Adrenal gland (tissue), 5 donors: Measurements from ENCODE around the gene VPS4B.

Source experiments
- POLR2A ChIP-seq, 2 donors: fragments of 450-650 bp; IDR thresholded peaks; one replicate each; pipeline ENCODE4 v1.6.1; 2017; ENCODE audit warnings: antibody characterized with exemption in 2 of 2, mild to moderate bottlenecking in 2 of 2, moderate library complexity in 1 of 2
- TF ChIP-seq, protein P1 (sequence below), 6 experiments: fragments of 450-650 bp in 4 of 6; fragments of 200-600 bp in 2 of 6; sonication (generic) in 1 of 6; IDR thresholded peaks; 1 replicate in 5 of 6; 2 replicates in 1 of 6; pipeline versions ENCODE4 v1.5.1 to v1.8.0; 2016 to 2021; ENCODE audit warnings: antibody characterized with exemption in 6 of 6, mild to moderate bottlenecking in 2 of 6, moderate library complexity in 1 of 6
- donor health status: DM: no; HTN: no; CAD: no.

DNA sequence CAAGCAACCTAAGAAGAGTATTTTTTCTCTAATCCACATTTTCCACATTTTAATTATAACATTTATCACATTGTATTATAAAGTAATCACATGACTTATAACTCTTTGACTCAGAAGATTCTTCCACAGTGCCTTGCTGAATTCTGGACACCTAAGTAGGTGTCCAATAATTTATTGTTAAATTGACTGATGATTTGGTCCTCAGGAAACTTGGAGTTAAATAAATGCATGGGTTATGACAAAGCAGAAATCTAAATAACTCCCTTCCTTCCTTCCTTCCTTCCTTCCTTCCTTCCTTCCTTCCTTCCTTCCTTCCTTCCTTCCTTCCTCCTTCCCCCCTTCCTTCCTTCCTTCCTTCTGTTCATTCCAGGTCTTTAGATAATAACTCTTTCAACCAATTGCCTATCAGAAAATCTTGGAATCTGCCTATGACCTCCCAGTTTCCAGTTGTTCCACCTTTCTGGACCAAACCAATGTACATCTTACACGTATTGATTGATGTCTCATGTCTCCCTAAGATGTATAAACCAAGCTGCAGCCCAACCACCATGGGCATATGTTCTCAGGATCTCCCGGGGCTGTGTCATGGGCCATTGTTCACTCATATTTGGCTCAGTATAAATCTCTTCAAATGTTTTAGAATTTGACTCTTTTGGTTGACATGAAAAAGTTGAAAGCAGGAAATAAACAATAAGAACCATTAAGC, 44.8 kb downstream of the VPS4B start:
- TF ChIP-seq, protein P1, sequence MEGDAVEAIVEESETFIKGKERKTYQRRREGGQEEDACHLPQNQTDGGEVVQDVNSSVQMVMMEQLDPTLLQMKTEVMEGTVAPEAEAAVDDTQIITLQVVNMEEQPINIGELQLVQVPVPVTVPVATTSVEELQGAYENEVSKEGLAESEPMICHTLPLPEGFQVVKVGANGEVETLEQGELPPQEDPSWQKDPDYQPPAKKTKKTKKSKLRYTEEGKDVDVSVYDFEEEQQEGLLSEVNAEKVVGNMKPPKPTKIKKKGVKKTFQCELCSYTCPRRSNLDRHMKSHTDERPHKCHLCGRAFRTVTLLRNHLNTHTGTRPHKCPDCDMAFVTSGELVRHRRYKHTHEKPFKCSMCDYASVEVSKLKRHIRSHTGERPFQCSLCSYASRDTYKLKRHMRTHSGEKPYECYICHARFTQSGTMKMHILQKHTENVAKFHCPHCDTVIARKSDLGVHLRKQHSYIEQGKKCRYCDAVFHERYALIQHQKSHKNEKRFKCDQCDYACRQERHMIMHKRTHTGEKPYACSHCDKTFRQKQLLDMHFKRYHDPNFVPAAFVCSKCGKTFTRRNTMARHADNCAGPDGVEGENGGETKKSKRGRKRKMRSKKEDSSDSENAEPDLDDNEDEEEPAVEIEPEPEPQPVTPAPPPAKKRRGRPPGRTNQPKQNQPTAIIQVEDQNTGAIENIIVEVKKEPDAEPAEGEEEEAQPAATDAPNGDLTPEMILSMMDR (IDR thresholded peaks at IDR 0.05) = no peak
- no peak for TF ChIP-seq POLR2A (IDR thresholded peaks at IDR 0.05)
